ENCODE results near the gene ZFAND2A. TPM values are rescaled to one million over a fixed set of nuclear protein-coding genes. Genes with fewer than 3 reads are reported as not detected.
"Not testable (repeated sequence)": the region's sequence is repeated elsewhere in the genome, so short reads cannot be mapped to it uniquely, and the experiment has no call there.

The ZFAND2A gene
- total RNA-seq, 1 experiment from 2014 or later: 40.7 TPM

- no TSS peak for BruUV-seq (replicated peaks)
- Mint-ChIP-seq H3K27ac (ENCODE audit: low read depth, unreplicated experiment) (no peak overlapping the region), H3K36me3 (ENCODE audit: insufficient read depth, unreplicated experiment) (no peaks in the 10 kb centered on the region), H3K9me3 (ENCODE audit: unreplicated experiment) (no peaks in the 10 kb centered on the region), H3K4me1 (ENCODE audit: insufficient read depth, unreplicated experiment) (no peaks in the 10 kb centered on the region), H3K27me3 (ENCODE audit: insufficient read depth, unreplicated experiment) (no peaks in the 10 kb centered on the region), H3K4me3 (ENCODE audit: unreplicated experiment) (no peak overlapping the region)
- TF ChIP-seq, protein P1, sequence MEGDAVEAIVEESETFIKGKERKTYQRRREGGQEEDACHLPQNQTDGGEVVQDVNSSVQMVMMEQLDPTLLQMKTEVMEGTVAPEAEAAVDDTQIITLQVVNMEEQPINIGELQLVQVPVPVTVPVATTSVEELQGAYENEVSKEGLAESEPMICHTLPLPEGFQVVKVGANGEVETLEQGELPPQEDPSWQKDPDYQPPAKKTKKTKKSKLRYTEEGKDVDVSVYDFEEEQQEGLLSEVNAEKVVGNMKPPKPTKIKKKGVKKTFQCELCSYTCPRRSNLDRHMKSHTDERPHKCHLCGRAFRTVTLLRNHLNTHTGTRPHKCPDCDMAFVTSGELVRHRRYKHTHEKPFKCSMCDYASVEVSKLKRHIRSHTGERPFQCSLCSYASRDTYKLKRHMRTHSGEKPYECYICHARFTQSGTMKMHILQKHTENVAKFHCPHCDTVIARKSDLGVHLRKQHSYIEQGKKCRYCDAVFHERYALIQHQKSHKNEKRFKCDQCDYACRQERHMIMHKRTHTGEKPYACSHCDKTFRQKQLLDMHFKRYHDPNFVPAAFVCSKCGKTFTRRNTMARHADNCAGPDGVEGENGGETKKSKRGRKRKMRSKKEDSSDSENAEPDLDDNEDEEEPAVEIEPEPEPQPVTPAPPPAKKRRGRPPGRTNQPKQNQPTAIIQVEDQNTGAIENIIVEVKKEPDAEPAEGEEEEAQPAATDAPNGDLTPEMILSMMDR (IDR thresholded peaks at IDR 0.05; ENCODE audit: unreplicated experiment): no peak
- ChIA-PET CTCF (interaction anchor here (2.1 kb wide), 1 partner anchor 151 kb away, joined by 10 read pairs; no protein-coding TSS in a partner anchor), POLR2A (interaction anchor here (2.1 kb wide), 1 partner anchor 14 kb away, joined by 6 read pairs; no protein-coding TSS in a partner anchor)
- intact Hi-C loops (cut with micrococcal nuclease): no loop called here
- peak; percentile 14 for DNase-seq (ENCODE audit: unreplicated experiment)
Measured at GRCh38 chr7:1144269-1144771, 15.7 kb downstream of the ZFAND2A start.

GRCh38 chr7:1143031-1143430 is 17.0 kb downstream of the ZFAND2A start:
- DNase-seq (ENCODE audit: unreplicated experiment); H3K9me3 Mint-ChIP-seq (ENCODE audit: unreplicated experiment); H3K4me3 Mint-ChIP-seq (ENCODE audit: unreplicated experiment); H3K4me1 Mint-ChIP-seq (ENCODE audit: insufficient read depth, unreplicated experiment); intact Hi-C loops (cut with micrococcal nuclease); H3K27ac Mint-ChIP-seq (ENCODE audit: low read depth, unreplicated experiment); H3K27me3 Mint-ChIP-seq (ENCODE audit: insufficient read depth, unreplicated experiment); BruUV-seq (replicated peaks); H3K36me3 Mint-ChIP-seq (ENCODE audit: insufficient read depth, unreplicated experiment): not testable (repeated sequence)
- POLR2A ChIA-PET: interaction anchor here (2.1 kb wide), 1 partner anchor 15 kb away, joined by 6 read pairs; no protein-coding TSS in a partner anchor
- CTCF ChIA-PET: interaction anchor here (0.6 to 2.1 kb wide), 4 partner anchors 13 to 150 kb away, joined by 3 to 10 read pairs (median 3); no protein-coding TSS in a partner anchor

DNA sequence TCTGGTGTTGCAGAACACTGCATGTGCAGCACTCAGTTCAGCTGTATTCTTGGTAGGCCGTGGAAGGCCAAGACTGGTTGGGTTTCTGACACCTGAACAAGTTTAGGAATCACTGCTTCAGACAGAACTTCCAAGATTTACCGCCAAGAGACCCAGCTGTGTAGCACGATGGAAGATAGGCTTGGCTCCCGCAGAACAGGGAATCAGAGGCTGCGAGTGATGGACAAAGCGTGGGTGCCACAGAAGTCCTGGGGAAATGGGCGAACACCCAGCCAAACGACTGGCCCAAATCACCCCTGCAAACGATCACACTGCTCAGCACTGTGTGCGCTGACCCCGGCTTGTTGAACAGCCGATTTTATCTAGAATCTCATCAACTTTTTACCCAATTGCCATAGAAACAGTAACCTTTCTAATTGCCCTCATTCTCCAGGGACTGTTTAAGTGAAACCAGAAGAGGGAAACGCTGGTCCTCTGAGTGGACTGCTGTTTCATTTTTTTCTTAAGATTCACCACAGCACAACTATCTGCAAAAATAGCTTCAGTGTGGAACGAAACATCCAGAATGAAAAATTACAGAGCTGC is 17.9 kb downstream of the ZFAND2A start:
- Mint-ChIP-seq H3K9me3 (ENCODE audit: unreplicated experiment) (no peaks in the 10 kb centered on the region), H3K36me3 (ENCODE audit: insufficient read depth, unreplicated experiment) (no peaks in the 10 kb centered on the region), H3K4me1 (ENCODE audit: insufficient read depth, unreplicated experiment) (peaks cover 3% of the 10 kb centered on the region), H3K4me3 (ENCODE audit: unreplicated experiment) (no peak overlapping the region), H3K27me3 (ENCODE audit: insufficient read depth, unreplicated experiment) (no peaks in the 10 kb centered on the region), H3K27ac (ENCODE audit: low read depth, unreplicated experiment) (no peak overlapping the region)
- TF ChIP-seq, protein P1 (IDR thresholded peaks at IDR 0.05; ENCODE audit: unreplicated experiment): no peak
- POLR2A ChIA-PET: interaction anchor here (2.1 kb wide), 1 partner anchor 16 kb away, joined by 6 read pairs; no protein-coding TSS in a partner anchor
- BruUV-seq (replicated peaks): no TSS peak
- DNase-seq (ENCODE audit: unreplicated experiment): no peak
- CTCF ChIA-PET: interaction anchor here (0.6 to 2.1 kb wide), 6 partner anchors 16 to 149 kb away, joined by 3 to 10 read pairs (median 4); no protein-coding TSS in a partner anchor
- intact Hi-C loops (cut with micrococcal nuclease): no loop called here

DNA sequence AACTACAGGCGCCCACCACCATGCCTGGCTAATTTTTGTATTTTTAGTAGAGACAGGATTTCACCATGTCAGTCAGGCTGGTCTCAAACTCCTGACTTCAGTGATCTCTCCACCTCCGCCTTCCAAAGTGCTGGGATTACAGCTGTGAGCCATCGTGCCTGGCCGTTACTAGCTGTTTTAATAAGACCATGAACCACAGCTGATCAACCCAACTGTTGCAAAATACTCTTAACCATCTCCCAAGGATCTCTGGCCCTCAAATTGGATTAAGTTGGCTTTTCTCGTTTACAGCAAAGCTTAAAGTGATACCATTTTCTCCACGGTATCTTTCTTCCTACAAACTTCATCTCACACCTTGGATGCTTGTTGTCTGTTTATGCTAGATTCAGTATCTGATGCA is 18.3 kb downstream of the ZFAND2A start:
- BruUV-seq (replicated peaks): no TSS peak
- intact Hi-C loops (cut with micrococcal nuclease): no loop called here
- Mint-ChIP-seq H3K9me3 (ENCODE audit: unreplicated experiment) (no peaks in the 10 kb centered on the region), H3K27me3 (ENCODE audit: insufficient read depth, unreplicated experiment) (no peaks in the 10 kb centered on the region), H3K36me3 (ENCODE audit: insufficient read depth, unreplicated experiment) (no peaks in the 10 kb centered on the region), H3K4me1 (ENCODE audit: insufficient read depth, unreplicated experiment) (peaks cover 8% of the 10 kb centered on the region), H3K4me3 (ENCODE audit: unreplicated experiment) (no peak overlapping the region), H3K27ac (ENCODE audit: low read depth, unreplicated experiment) (no peak overlapping the region)
- TF ChIP-seq, protein P1 (IDR thresholded peaks at IDR 0.05; ENCODE audit: unreplicated experiment): no peak
- DNase-seq (ENCODE audit: unreplicated experiment): no peak
- CTCF ChIA-PET: interaction anchor here (0.6 to 1.3 kb wide), 5 partner anchors 16 to 76 kb away, joined by 3 to 6 read pairs (median 3); no protein-coding TSS in a partner anchor
- POLR2A ChIA-PET: no interaction called here
